Left kidney (tissue), 8 donors: ENCODE measurements around the gene ANKRD24. TPM values are rescaled to one million over a fixed set of nuclear protein-coding genes. Genes with fewer than 3 reads are reported as not detected.
A peak's percentile ranks its signal among the peaks of the same experiment; 100 is the strongest.
"Not testable (repeated sequence)": the region's sequence is repeated elsewhere in the genome, so short reads cannot be mapped to it uniquely, and the experiment has no call there.

Source experiments
- DNase-seq: peaks from one replicate; pipeline ENCODE4 v3.0.0-alpha.2; 2013
- long read RNA-seq, 8 donors: transcript quantifications; one replicate each; lab custom pipeline, GENCODE V29; 2026
- polyA plus RNA-seq: library from polyadenylated mRNA; unstranded; fragments of 120-200 nt; gene quantifications from one replicate; pipeline ENCODE4 v1.2.1, GENCODE V29; 2013; ENCODE audit not compliant: insufficient read length

ANKRD24 gene
- 1.4 TPM for polyA plus RNA-seq
- long read RNA-seq, donor 1: 0 reads
- long read RNA-seq, donor 2: 0 reads
- long read RNA-seq, donor 3: 0 reads
- long read RNA-seq, donor 4: 0 reads
- long read RNA-seq, donor 5: 0 reads
- long read RNA-seq, donor 6: 0 reads
- long read RNA-seq, donor 7: 0 reads
- long read RNA-seq, donor 8: 0 reads

- peak; percentile 93 for DNase-seq
These were observed at the start of gene ANKRD24, which contains the start of gene SIRT6 for GRCh38 chr19:4182084-4182810. TSS of gene ANKRD24 (plus strand) at chr19:4182689. CDS start at chr19:4186426, 3,737 bp downstream. TSS of gene SIRT6 (minus strand) at chr19:4182563. CDS start at chr19:4182539, 24 bp downstream.

DNA sequence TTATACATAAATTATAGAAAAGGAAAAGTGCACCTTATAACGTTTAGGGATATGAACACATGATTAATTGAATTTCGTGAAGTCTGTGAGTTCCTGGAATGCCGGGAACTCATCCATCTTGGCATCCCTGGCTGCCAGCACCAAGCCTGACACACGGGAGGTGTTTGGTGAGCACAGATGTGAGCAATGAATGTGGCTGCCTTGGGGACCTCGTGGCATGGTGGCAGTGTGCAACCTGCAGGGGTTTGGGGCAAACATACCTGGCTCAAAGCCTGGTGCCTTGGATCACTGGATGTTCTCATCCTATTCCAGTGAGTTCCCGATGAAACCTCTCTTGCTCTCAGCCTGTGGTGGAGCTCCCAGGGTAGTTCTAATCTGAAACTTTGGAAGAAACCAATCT, 48.1 kb upstream of the ANKRD24 start:
- DNase-seq: no peak

DNA sequence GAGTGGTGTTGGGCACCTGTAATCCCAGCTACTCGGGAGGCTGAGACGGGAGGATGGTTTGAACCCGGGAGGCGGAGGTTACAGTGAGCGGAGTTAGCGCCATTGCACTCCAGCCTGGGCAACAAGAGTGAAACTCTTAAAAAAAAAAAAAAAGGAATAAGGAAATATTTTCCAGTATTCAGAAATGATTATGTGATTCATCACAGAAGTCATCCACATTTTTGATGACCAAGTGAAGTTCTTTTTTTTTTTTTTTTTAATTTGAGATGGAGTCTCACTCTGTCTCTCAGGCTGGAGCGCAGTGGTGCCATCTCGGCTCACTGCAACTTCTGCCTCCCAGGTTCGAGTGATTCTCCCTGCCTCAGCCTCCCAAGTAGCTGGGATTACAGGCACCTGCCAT, 47.1 kb upstream of the ANKRD24 start:
- DNase-seq: not testable (repeated sequence)

DNA sequence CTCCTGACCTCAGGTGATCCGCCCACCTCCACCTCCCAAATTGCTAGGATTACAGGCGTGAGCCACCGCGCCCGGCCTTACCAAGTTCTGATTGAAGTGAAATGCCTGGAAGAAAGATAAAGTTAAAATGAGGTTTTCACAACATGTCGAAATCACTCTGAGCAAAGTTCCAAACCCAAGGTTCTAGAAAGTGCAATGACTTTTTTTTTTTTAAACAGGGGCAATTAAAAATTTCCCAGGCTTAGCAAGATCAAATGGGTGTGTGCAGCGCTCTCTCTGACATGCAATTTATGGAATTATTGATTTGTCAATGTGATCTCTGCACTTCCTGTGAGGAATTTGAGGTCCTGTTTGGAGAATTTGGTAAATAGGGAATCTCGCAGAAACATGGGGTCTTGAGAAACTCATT, 45.8 kb upstream of the ANKRD24 start:
- no peak for DNase-seq

DNA sequence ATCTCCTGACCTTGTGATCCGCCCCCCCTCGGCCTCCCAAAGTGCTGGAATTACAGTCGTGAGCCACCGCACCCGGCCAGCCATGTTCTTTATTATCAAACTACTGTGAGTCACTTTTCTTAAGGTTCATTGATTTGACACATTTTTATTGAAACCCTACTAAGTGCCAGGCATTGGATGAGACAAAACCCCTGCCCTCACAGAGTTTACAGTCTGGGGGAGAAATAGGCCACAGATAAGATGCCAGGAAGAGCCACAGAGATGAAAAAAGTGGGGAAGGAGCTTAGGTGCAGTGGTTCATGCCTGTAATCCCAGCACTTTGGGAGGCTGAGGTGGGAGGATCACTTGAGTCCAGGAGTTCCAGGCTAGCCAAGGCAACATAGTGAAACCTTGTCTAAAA, 44.0 kb upstream of the ANKRD24 start:
- DNase-seq: no peak

- DNase-seq: peak; percentile 35
These were observed 42.8 kb upstream of the ANKRD24 start for GRCh38 chr19:4139614-4140236.

GRCh38 chr19:4140237-4140711, 42.2 kb upstream of the ANKRD24 start:
- DNase-seq: peak; percentile 33

GRCh38 chr19:4142916-4143315, 39.6 kb upstream of the ANKRD24 start:
- DNase-seq: not testable (repeated sequence)

DNA sequence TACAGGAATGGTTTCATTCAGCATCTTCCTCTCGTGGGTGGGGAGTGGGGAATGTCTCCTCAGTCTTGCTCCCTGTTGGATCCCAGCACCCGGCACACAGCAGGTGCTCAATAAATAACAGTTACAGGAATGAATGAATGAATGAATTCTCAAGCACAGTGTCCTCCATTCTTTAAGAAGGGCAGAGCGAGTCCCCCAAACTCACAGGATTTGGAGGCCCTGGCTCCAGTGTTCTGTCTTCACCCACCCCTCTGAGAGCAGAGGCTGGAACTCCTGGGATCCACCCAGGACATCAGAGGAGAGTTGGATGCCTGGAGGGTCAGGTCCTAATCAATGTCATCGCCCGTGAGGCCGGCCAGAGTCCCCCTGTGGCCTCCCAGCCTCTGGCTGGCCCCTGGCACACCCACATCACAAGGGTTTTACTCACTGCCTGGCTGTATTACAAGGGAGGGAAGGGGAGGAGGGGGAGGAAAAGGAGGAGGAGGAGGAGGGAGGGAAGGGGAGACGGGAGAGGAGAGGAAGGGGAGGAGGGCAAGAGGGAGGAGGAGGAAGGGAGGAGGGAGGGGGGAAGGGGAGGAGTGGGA, 37.7 kb upstream of the ANKRD24 start:
- no peak for DNase-seq

DNA sequence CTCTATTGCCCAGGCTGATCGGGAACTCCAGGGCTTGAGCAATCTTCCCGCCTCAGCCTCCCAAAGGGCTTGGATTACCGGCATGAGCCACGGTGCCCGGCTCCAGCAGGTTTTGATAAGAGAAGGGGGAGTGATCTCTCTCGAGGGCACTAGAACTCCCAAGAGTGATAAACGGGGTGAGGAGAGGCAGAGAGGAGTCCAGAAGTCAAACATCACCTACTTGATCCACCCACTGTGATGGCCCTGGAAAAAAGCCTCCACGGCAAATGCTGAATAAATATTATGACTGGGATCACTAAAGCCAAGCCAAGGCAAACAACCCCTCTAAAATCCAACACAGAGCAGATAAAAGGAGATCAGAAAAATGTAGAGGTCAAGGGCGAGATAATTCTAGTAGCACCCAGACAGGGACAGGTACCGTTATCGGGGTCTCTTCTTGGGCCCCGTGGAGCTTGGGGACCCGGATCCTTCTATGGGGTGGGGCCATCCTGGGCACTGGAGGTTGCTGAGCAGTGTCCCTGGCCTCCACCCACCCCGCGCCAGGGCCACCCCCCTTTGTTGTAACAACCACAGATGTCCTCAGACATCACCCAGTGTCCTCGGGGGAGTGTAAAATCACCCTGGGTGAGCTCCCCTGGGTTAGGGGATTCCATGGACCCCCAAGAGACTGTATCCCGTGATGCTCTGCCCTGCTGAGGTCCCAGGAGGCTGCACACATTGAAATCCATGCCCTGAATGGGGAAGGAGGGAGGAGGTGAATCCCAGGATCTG, 32.8 kb upstream of the ANKRD24 start:
- no peak for DNase-seq

DNA sequence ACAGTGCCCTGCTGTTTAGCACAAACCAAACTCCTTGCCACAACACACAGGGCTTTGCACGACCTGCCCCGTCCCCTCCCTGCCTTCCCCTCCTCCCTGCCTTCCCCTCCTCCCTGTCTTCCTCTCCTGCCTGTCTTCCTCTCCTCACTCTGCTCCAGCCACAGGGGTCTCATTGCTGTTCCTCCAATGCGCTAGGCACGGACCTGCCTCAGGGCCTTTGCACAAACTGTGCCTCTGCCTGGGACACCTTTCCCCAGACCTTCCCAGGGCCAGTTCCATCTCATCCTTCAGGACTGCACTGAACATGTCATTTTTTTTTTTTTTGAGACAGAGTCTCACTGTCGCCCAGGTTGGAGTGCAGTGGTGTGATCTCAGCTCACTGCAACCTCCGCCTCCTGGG, 30.9 kb upstream of the ANKRD24 start:
- no peak for DNase-seq

DNA sequence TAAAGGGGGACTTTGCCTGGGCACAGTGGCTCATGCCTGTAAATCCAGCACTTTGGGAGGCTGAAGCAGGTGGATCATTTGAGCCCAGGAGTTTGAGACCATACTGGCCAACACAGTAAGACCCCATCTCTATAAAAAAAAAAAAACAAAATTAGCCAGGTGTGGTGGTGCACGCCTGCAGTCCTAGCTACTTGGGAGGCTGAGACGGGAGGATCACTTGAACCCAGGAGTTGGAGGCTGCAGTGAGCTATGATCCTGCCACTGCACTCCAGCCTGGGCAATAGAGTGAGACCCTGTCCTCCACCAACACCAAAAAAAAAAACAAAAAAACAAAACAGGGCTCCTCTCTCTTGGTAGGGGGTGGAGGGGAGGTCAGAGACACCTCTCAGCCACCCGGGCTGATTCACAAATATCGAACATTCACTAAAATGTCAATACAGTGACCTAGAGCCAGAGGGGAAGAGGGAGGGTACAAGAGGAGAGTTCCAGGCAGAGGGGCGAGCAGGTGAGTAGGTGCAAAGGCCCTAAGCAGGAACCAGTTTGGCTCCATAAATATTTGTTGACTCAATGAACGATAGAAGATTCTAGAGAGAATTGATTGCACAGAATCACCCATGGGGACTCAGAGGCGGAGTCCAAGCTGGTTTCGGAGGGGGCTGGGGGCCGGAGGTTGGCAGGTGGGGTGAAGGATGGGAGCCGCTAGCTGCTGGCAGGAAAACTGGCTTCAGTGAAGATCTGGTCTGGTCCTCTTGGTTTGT, 30.1 kb upstream of the ANKRD24 start:
- DNase-seq: no peak

GRCh38 chr19:4154571-4155312, 27.7 kb upstream of the ANKRD24 start:
- DNase-seq: no peak

DNA sequence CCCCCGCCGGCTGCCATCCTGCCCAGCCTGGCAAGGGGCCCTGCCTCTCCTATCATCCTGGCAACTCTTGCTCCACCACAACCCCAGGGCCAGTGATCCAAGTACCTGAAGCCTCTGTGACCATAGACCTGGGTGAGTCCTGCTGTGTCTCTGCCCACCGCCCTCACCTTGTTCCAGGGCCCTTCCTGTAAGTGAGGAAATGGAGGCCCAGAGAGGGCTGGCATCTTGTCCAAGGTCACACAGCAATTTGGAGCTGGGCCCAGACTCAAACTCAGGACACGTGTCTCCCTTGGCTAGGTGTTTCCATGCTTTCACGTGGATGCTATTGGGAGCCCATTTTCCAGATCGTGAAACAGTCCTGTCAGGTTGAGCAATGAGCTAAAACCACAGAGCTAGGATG, 25.3 kb upstream of the ANKRD24 start:
- DNase-seq: no peak

DNA sequence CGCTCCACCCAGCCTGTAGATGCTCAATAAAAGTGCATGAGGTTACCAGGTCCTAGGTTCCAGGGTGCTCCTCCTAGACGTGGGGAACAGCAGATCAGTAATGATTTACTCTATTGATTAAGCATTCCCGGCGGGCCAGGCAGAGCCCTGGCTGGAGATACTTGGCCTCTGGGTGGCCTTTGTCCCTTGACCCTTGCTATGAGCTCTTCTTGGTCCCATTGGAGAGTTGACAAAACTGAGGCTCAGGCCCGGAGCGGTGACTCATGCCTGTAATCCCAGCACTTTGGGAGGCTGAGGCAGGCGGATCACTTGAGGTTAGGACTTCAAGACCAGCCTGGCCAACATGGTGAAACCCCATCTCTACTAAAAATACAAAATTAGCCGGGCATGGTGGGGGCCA, 24.5 kb upstream of the ANKRD24 start:
- not testable (repeated sequence) for DNase-seq

GRCh38 chr19:4161415-4162077, 20.9 kb upstream of the ANKRD24 start:
- no peak for DNase-seq

- DNase-seq: no peak
These were observed 18.2 kb upstream of the ANKRD24 start for GRCh38 chr19:4164262-4164661.

DNA sequence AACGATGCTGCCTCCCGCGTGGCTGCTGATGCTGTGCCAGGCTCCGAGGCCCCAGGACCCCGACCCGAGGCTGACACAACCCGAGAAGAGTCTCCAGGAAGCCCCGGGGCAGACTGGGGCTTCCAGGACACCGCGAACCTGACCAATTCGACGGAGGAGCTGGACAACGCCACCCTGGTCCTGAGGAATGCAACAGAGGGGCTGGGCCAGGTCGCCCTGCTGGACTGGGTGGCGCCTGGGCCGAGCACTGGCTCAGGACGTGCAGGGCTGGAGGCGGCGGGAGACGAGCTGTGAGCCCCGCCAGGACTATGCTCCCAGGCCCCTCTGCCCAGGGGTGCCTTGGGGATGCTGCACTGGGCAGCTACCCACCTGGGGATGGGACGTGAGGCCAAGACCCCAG, 10.8 kb upstream of the ANKRD24 start:
- DNase-seq: no peak

- peak; percentile 61 for DNase-seq
These were observed 9.5 kb upstream of the ANKRD24 start for GRCh38 chr19:4172861-4173473.
